ENCODE data around the gene EPS8L2. TPM values are rescaled to one million over a fixed set of nuclear protein-coding genes. Genes with fewer than 3 reads are reported as not detected.
A peak's percentile ranks its signal among the peaks of the same experiment; 100 is the strongest.

The EPS8L2 gene
- total and polyA plus RNA-seq, 2 of the 8 experiments (the other 6 are each of a cell fraction or from before 2014, with no cell fraction given): 38.5 to 57.0 TPM

- ChIA-PET POLR2A (ENCODE audit: partially characterized antibody) (interaction anchor here (0.5 to 35.3 kb wide), 20 partner anchors 9 to 979 kb away, joined by 3 to 636 read pairs (median 4); partner anchors contain the start of genes CEND1, PNPLA2, RPLP2 and TALDO1), CTCF (ENCODE audit: partially characterized antibody) (interaction anchor here (0.6 to 2.9 kb wide), 9 partner anchors 11 to 922 kb away, joined by 3 to 15 read pairs (median 3); no protein-coding TSS in a partner anchor)
- peaks cover 17 to 30% of the 10 kb centered on the region in 2 experiments for H4K20me1 ChIP-seq (replicated peaks in 1 of 2; ENCODE audit: control insufficient read depth in 1 of 2, insufficient read depth in 2 of 2, low read length in 2 of 2)
- H3K79me2 ChIP-seq (ENCODE audit: control insufficient read depth in 1 of 2, insufficient read depth in 2 of 2, low read length in 2 of 2): peaks cover 7 to 43% of the 10 kb centered on the region in 2 experiments; a peak in 3 of 4 replicates
- H3K56ac ChIP-seq (replicated peaks; ENCODE audit: insufficient read length, low read depth, low read length): peak overlapping the region; percentile 92
- H3K4me3 ChIP-seq (ENCODE audit: extremely low read depth in 1 of 4, insufficient read depth in 2 of 4, low read depth in 3 of 4, low read length in 4 of 4): peak overlapping the region; percentile 77 to 91 (median 85)
- peak overlapping the region; percentile 92; the same call in 1 of the 2 replicates for H2BK15ac ChIP-seq (ENCODE audit: low read length)
- no peak overlapping the region for H2BK120ac ChIP-seq (replicated peaks; ENCODE audit: low read depth, low read length)
- H3K4me2 ChIP-seq (ENCODE audit: insufficient read depth in 1 of 2, low read depth in 2 of 2, low read length in 2 of 2): peak overlapping the region; percentile 85 to 86
- peak overlapping the region; percentile 45 for H4K91ac ChIP-seq (replicated peaks; ENCODE audit: insufficient read length, low read length)
- H3K9me3 ChIP-seq (ENCODE audit: insufficient read depth in 2 of 2, low read depth in 1 of 2, low read length in 1 of 2): no peaks in the 10 kb centered on the region
- H3K23ac ChIP-seq (ENCODE audit: insufficient read length): no peak overlapping the region
- H3K18ac ChIP-seq (ENCODE audit: extremely low read depth, low read length): peak overlapping the region; percentile 81; the same call in 1 of the 2 replicates
- H3K27me3 ChIP-seq (replicated peaks in 1 of 4; ENCODE audit: control insufficient read depth in 3 of 4, extremely low read depth in 1 of 4, insufficient read depth in 3 of 4, low read length in 3 of 4): no peaks in the 10 kb centered on the region
- peak overlapping the region; percentile 91 for H4K5ac ChIP-seq (ENCODE audit: insufficient read length, low read depth, low read length)
- peak overlapping the region; percentile 62 to 95 (median 82) for H3K9ac ChIP-seq (replicated peaks in 1 of 4; ENCODE audit: extremely low read depth in 1 of 4, low read depth in 3 of 4, low read length in 3 of 4)
- H2BK5ac ChIP-seq (ENCODE audit: low read depth, low read length): peak overlapping the region; percentile 77
- H2AK5ac ChIP-seq (ENCODE audit: low read depth, low read length): peak overlapping the region; percentile 75; the same call in 1 of the 2 replicates
- 0 out of 2 replicates have a peak, but pooled peaks cover 6% of the 10 kb centered on the region for H3K79me1 ChIP-seq (ENCODE audit: low read depth, low read length)
- peak overlapping the region; percentile 91; the same call in 1 of the 2 replicates for H3K27ac ChIP-seq (ENCODE audit: low read depth, low read length)
- H4K8ac ChIP-seq (ENCODE audit: extremely low read depth, insufficient read depth, low read length): peak overlapping the region; percentile 89
- no peak for DNase-seq (ENCODE audit: low read depth in 1 of 2, low spot score in 2 of 2)
- no peak overlapping the region for H2BK12ac ChIP-seq (ENCODE audit: low read depth, low read length)
- H3K36me3 ChIP-seq (ENCODE audit: control insufficient read depth in 2 of 4, insufficient read depth in 4 of 4, low read length in 3 of 4): peaks cover 3 to 11% (median 5%) of the 10 kb centered on the region in 4 experiments; a peak in 4 of 8 replicates
- FAIRE-seq: no peak
- H3K14ac ChIP-seq (ENCODE audit: insufficient read length): no peak overlapping the region
- peaks cover 13% of the 10 kb centered on the region; the same call in 1 of the 2 replicates for H3K23me2 ChIP-seq (ENCODE audit: low read depth, low read length)
- peaks cover under 1 to 16% (median 8%) of the 10 kb centered on the region in 4 experiments; a peak in 6 of 7 replicates for H3K4me1 ChIP-seq (replicated peaks in 1 of 4; ENCODE audit: control insufficient read depth in 3 of 4, insufficient read depth in 4 of 4, low read length in 3 of 4)
- WGBS, 2 experiments (ENCODE audit: extremely low coverage in 1 of 2, insufficient coverage in 1 of 2, insufficient read length in 1 of 2, insufficient replicate concordance in 2 of 2, low coverage in 1 of 2, low lambda C conversion rate in 2 of 2, missing lambda C conversion rate in 1 of 2): 3% methylated on average over 27 of the region's 65 CpGs; no CpG with 5 or more reads in 1 of the 2 experiments
- H3K4ac ChIP-seq (replicated peaks; ENCODE audit: insufficient read length, low read depth, low read length): peak overlapping the region; percentile 91
- H2BK20ac ChIP-seq (ENCODE audit: low read length): no peak overlapping the region
- no peak overlapping the region for H2AFZ ChIP-seq (ENCODE audit: low read length)
- TF ChIP-seq SP4 (IDR thresholded peaks at IDR 0.05; ENCODE audit: low read length) (no peak), ZNF274 (IDR thresholded peaks at IDR 0.05; ENCODE audit: borderline replicate concordance, extremely low read depth, low read length) (no peak), ASH2L (IDR thresholded peaks at IDR 0.05; ENCODE audit: low read length) (peak; percentile 12), POLR2A (IDR thresholded peaks at IDR 0.05; ENCODE audit: control extremely low read depth in 1 of 2, low read depth in 2 of 2, low read length in 2 of 2) (peak in 1 of 2 experiments; percentile 2; a peak in 1 of 3 replicates), KDM4A (IDR thresholded peaks at IDR 0.05; ENCODE audit: low read depth, low read length, severe bottlenecking) (peak; percentile 65), NRF1 (IDR thresholded peaks at IDR 0.05; ENCODE audit: low read depth, low read length) (no peak), E2F6 (IDR thresholded peaks at IDR 0.05) (peak; percentile 45; the same call in 1 of the 2 replicates), BCL11A (IDR thresholded peaks at IDR 0.05; ENCODE audit: low read depth in 2 of 2, low read length in 2 of 2) (no peak), MAX (IDR thresholded peaks at IDR 0.05) (peak; percentile 18), NANOG (IDR thresholded peaks at IDR 0.05; ENCODE audit: insufficient read depth, low read depth, low read length, poor library complexity, severe bottlenecking) (no peak)
Measured at GRCh38 chr11:776561-777287, 70.7 kb downstream of the EPS8L2 start.

All from H1 (cell line).